LNCAP (cell line): ENCODE results near the gene PLD4.

Experiments
- CTCF ChIP-seq: fragments of 450-650 bp; IDR thresholded peaks from 2 replicates; pipeline ENCODE4 v1.5.1; 2017; ENCODE audit warnings: mild to moderate bottlenecking

Gene PLD4

GRCh38 chr14:104938960-104939359 lies 14.3 kb downstream of the PLD4 start:
- TF ChIP-seq CTCF: no peak

- TF ChIP-seq CTCF: no peak
These were observed 15.2 kb downstream of the PLD4 start for GRCh38 chr14:104939666-104940410.

- TF ChIP-seq CTCF: no peak
These were observed 16.0 kb downstream of the PLD4 start for GRCh38 chr14:104940526-104941150.

GRCh38 chr14:104941508-104942365 lies 17.1 kb downstream of the PLD4 start:
- no peak for TF ChIP-seq CTCF

- no peak for TF ChIP-seq CTCF
These were observed 17.9 kb downstream of the PLD4 start for GRCh38 chr14:104942586-104942985.

- TF ChIP-seq CTCF: no peak
These were observed 24.0 kb downstream of the PLD4 start for GRCh38 chr14:104948736-104949031.

- TF ChIP-seq CTCF: no peak
These were observed 25.3 kb downstream of the PLD4 start for GRCh38 chr14:104950021-104950420.
